GM21529 (cell line): ENCODE results near the gene EYS.

Experiments used
- ATAC-seq: cut with Tn5 transposase; IDR thresholded peaks from one replicate; pipeline ENCODE4 v1.9.1; 2021; ENCODE audit not compliant: unreplicated experiment

The EYS gene

GRCh38 chr6:64874776-64875175, 832.2 kb downstream of the EYS start:
- no peak for ATAC-seq

GRCh38 chr6:64872633-64873032, 834.4 kb downstream of the EYS start:
- ATAC-seq = no peak

- no peak for ATAC-seq
Measured at GRCh38 chr6:64861039-64861651, 845.9 kb downstream of the EYS start.

GRCh38 chr6:64860203-64860602, 846.8 kb downstream of the EYS start:
- no peak for ATAC-seq

DNA sequence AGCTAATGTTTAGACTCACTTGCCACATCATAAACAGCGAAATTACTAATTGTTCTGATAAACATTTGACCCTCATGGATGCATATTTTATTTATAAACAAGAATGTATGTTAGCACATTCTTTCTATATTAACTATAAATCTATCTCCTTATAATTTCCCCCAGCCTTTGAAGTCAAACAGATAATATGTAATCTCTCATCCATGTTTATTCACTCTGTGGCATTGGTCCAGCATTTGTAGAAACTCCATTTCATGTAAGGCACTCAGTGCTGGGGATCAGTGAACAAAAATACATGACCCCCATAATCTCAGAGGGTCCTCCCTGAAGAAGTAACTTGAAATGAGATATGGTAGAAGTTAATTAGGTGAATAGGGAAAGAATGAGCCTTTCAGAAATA, 856.9 kb downstream of the EYS start:
- ATAC-seq = no peak

DNA sequence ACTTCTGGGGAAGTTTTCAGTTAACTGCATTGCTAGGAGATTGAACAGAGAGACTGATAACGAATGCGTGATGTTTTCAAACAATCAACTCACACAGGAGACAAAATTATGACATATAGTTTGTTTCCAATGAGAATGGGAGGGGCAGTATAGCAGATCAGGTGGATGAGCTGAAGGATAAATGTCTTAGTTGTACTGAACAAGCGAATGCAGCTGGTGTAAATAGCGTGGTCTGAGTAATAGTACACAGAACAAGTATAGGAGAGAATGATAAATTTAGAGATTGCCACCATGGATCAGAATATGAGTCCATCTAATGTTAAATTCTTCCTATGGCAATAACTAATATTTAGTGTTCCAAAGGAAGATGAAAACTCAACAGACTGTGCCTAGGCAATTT, 858.6 kb downstream of the EYS start:
- no peak for ATAC-seq

DNA sequence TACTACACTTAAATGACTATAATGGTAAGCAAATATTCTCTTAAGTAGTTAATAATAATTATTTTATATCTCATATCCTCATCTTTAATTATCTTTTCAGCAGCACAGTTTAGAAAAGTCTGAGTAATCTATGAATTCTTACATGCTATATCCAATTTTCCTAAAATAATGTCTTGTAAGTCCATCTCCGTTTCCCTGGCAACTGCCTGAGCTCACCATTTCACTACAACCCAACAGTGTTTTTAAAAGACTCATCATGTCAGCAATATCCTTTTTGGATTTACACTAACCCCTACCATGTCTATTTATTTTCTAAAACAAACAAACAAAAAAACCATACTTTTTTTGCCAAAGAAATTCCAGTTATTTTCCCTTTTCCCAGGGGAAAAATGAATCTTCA, 859.6 kb downstream of the EYS start:
- ATAC-seq = no peak

GRCh38 chr6:64838726-64839125, 868.3 kb downstream of the EYS start:
- no peak for ATAC-seq

DNA sequence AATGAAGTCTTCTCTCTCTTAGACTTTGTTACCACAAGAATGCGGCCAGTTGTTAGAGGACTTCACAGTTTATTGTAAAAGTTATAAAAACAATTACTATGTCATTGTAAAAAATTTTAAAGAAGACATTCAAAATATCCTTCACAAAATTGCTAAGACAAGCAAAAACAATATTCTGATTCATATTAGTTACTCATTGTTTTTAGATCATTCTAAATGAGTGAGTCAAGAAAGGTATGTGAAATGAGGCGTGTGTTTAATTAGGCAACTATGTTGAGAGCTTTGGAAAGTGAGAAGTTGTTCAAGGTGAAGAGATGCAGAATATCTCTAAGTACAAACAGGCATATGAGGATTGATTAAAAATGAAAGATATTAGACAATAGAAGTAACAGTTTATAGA, 875.3 kb downstream of the EYS start:
- ATAC-seq = no peak

DNA sequence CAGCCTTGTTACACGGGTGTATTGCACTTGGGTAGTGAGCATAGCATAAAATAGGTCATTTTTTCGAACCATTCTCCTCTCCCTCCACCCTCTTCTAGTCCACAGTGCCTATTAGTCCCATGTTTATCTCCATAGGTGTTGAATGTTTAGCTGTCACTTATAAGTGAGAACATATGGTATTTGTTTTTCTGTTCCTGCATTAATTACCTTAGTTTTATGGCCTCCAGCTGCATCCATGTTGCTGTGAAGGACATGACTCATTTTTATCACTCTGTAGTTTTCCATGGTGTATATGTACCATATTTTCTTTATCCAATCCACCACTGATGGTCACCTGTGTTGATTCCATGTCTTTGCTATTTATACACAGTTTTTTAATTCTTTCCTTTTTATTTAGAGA, 889.5 kb downstream of the EYS start:
- ATAC-seq = no peak

DNA sequence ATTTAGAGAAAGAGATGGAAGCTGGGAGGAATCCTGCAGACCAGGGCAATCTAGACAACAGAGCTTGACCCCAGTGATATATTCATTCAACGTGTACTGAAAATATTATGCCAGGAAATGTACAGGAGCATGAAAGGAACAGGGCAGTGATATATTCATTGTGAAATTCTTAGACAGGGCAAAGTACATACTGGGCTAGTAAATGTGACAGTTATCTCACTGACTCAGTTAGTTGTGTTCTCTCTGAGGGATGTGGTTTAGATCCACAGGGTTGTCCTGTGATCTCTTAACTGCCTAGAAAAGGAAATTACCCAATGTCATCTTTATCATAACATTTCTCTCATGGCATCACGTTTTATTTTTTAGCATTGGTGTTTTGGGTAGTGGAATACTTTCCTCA, 891.3 kb downstream of the EYS start:
- ATAC-seq = no peak

GRCh38 chr6:64812138-64812537, 894.9 kb downstream of the EYS start:
- ATAC-seq = no peak

GRCh38 chr6:64811119-64811518, 895.9 kb downstream of the EYS start:
- ATAC-seq = no peak

- ATAC-seq = no peak
Measured at GRCh38 chr6:64807785-64808184, 899.2 kb downstream of the EYS start.

- ATAC-seq = no peak
Measured at GRCh38 chr6:64803470-64804166, 903.4 kb downstream of the EYS start.

DNA sequence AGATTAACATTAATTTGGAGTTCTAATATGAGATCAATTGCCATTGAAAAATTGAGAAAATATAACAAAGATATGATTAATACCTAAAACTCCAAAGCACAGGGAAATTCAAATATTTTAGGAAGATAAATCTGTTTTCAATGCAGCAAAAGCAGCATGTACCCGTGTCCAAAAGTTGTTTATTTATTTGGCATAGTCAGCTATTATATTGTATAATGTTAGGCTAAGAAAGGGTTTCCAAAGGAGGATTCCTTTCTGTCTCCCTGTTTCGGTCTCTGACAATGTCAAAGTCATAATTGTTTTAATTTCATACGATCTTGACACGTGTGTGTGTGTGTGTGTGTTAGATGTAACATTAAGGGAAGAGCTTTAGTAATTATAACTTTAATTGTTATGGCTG, 914.5 kb downstream of the EYS start:
- no peak for ATAC-seq

DNA sequence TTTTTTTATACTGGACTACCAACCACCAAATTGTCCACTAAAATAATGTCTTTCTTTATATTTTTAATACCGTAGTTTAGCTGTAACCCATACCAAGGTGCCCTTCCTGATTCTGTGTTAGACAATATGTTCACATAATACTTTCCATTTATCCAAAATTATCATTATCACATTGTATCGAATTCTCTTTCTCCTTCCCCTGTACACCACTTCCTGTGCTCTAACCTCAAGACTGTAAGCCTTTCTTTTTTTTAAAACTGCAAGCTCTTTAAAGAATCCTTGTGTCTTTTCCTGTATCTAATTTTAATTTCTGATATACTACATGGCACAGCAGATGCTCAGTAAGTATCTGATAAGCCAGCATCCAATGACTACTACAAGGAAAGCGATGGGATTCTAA, 917.5 kb downstream of the EYS start:
- ATAC-seq = no peak

- ATAC-seq = no peak
Measured at GRCh38 chr6:64786736-64787135, 920.3 kb downstream of the EYS start.

GRCh38 chr6:64782877-64783276, 924.1 kb downstream of the EYS start:
- ATAC-seq = no peak

- no peak for ATAC-seq
Measured at GRCh38 chr6:64777941-64778785, 928.9 kb downstream of the EYS start.

GRCh38 chr6:64776359-64776758, 930.7 kb downstream of the EYS start:
- no peak for ATAC-seq

DNA sequence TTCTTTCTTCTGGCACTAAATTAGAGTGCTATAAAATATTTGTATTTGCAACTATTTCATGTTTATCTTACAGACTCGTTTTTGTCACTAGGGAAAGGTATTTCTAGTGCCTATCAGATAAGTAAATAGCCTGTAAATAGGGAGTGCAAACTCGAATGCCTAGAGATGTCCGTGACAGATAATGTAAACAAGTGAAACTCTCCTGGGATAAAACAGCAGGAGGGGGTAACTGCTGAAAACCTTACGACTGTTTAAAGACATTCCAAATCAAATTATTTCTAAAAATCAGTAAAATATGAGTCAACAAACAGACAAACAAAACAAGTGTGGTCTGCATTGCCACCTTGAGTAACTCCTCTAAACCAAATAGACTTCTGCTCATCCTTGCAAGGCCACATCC, 932.1 kb downstream of the EYS start:
- ATAC-seq = no peak
